KMS-11 (cell line): ENCODE data around the gene TTF2.

ENCODE experiments used
- H2AFZ ChIP-seq: fragments of 200-600 bp; sonication (generic); 2 replicates; pipeline ENCODE4 v1.6.1; 2016; ENCODE audit warnings: antibody characterized with exemption, mixed run types, low read depth
- H3K27ac ChIP-seq: fragments of 200-600 bp; sonication (generic); 2 replicates; pipeline ENCODE4 v1.6.1; 2016; ENCODE audit warnings: mild to moderate bottlenecking, mixed run types
- H3K27me3 ChIP-seq: fragments of 200-600 bp; sonication (generic); 2 replicates; pipeline ENCODE4 v1.6.1; 2017; ENCODE audit warnings: mild to moderate bottlenecking, low read depth, mixed run types, moderate library complexity; ENCODE audit not compliant: insufficient read depth
- H3K36me3 ChIP-seq: fragments of 200-600 bp; sonication (generic); 2 replicates; pipeline ENCODE4 v1.6.1; 2017; ENCODE audit warnings: mild to moderate bottlenecking, mixed run types; ENCODE audit not compliant: insufficient read depth
- H3K4me1 ChIP-seq: fragments of 200-600 bp; sonication (generic); 2 replicates; pipeline ENCODE4 v1.6.1; 2016; ENCODE audit warnings: mild to moderate bottlenecking, low read depth, mixed run types; ENCODE audit not compliant: poor library complexity, severe bottlenecking
- H3K4me2 ChIP-seq: fragments of 200-600 bp; sonication (generic); 2 replicates; pipeline ENCODE4 v1.7.0; 2016; ENCODE audit warnings: mild to moderate bottlenecking, mixed run types
- H3K4me3 ChIP-seq: fragments of 200-600 bp; sonication (generic); IDR thresholded peaks from 2 replicates; pipeline ENCODE4 v1.6.1; 2017; ENCODE audit warnings: low read depth, low read length, mixed read lengths; ENCODE audit not compliant: insufficient read depth
- H3K79me2 ChIP-seq: fragments of 200-600 bp; sonication (generic); 2 replicates; pipeline ENCODE4 v1.6.1; 2016; ENCODE audit warnings: low read depth, mixed run types; ENCODE audit not compliant: insufficient read depth
- H3K9ac ChIP-seq: fragments of 200-600 bp; sonication (generic); 2 replicates; pipeline ENCODE4 v1.6.1; 2016; ENCODE audit warnings: mild to moderate bottlenecking, mixed run types
- H4K20me1 ChIP-seq: fragments of 200-600 bp; sonication (generic); 2 replicates; pipeline ENCODE4 v1.6.1; 2016; ENCODE audit warnings: mild to moderate bottlenecking, mixed run types; ENCODE audit not compliant: insufficient read depth
- TF ChIP-seq, protein P1 (sequence below): fragments of 200-600 bp; sonication (generic); conservative IDR thresholded peaks from 2 replicates; pipeline ENCODE4 v1.6.1; 2017; ENCODE audit warnings: low read depth, mild to moderate bottlenecking, antibody characterized with exemption, low read length, moderate library complexity, mixed read lengths

The TTF2 gene

DNA sequence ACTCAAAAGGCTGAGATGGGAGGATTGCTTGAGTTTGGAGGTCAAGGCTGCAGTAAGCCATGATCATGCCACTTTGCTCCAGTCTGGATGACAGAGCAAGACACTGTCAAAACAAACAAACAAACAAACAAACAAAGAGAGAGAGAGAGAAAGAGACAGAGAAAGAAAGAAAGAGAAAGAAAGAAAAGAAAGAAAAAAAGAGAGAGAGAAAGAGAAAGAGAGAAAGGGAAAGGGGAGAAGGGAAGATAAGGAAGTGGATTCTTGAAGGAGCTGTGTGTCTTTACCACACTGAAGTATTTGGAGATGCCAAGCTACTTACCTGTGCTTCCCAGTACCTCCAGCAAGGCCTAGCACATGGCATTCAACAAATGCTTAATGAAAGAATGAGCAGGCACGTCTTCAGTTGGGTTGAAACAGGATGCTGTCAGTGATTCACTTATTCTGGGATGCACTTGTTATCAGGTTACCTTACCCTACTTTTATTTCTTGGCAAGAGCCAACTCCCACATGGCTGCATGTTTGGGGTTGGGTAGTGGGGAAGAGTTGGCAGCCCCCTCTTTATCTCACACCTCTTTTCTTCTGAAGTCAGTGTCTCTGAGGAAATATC lies 29.8 kb upstream of the TTF2 start:
- no peaks in the 10 kb centered on the region for H3K36me3 ChIP-seq

DNA sequence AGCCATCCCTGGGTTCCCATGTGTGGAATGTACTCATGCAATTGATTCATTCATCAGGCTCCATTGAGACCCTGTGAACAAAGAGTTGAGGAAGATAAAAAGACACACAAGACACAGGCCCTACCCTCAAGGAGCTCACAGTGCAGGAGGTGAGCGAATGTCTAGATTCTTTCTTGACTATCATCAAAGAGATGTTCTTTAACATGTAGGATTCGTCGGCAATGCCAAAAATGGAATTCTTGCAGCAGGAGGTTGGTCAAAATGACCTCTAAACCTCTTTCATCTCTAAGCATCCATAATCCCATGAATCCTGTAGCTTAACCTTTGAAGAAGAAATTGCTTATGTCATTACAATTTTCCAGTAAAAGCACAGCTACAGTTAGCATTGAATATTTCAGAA lies 27.9 kb upstream of the TTF2 start:
- no peaks in the 10 kb centered on the region for H3K4me1 ChIP-seq
- H3K27me3 ChIP-seq: no peaks in the 10 kb centered on the region
- H3K79me2 ChIP-seq: no peaks in the 10 kb centered on the region
- H3K4me3 ChIP-seq: no peak overlapping the region
- TF ChIP-seq, protein P1, sequence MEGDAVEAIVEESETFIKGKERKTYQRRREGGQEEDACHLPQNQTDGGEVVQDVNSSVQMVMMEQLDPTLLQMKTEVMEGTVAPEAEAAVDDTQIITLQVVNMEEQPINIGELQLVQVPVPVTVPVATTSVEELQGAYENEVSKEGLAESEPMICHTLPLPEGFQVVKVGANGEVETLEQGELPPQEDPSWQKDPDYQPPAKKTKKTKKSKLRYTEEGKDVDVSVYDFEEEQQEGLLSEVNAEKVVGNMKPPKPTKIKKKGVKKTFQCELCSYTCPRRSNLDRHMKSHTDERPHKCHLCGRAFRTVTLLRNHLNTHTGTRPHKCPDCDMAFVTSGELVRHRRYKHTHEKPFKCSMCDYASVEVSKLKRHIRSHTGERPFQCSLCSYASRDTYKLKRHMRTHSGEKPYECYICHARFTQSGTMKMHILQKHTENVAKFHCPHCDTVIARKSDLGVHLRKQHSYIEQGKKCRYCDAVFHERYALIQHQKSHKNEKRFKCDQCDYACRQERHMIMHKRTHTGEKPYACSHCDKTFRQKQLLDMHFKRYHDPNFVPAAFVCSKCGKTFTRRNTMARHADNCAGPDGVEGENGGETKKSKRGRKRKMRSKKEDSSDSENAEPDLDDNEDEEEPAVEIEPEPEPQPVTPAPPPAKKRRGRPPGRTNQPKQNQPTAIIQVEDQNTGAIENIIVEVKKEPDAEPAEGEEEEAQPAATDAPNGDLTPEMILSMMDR: no peak
- H3K27ac ChIP-seq: no peak overlapping the region
- H2AFZ ChIP-seq: no peak overlapping the region
- H3K9ac ChIP-seq: no peak overlapping the region
- no peak overlapping the region for H3K4me2 ChIP-seq
- no peaks in the 10 kb centered on the region for H3K36me3 ChIP-seq
- no peaks in the 10 kb centered on the region for H4K20me1 ChIP-seq

More for the DNA sequence above, 29.8 kb upstream of the TTF2 start:
- Histone ChIP-seq H3K4me3 (no peak overlapping the region), H3K27me3 (no peaks in the 10 kb centered on the region), H3K4me1 (no peaks in the 10 kb centered on the region), H3K4me2 (no peak overlapping the region), H3K9ac (no peak overlapping the region), H2AFZ (no peak overlapping the region), H4K20me1 (no peaks in the 10 kb centered on the region), H3K79me2 (no peaks in the 10 kb centered on the region), H3K27ac (no peak overlapping the region)
- TF ChIP-seq, protein P1: no peak

- no peak overlapping the region for H3K9ac ChIP-seq
Observed at GRCh38 chr1:117032681-117033539, 27.2 kb upstream of the TTF2 start.

GRCh38 chr1:117033772-117034171 lies 26.4 kb upstream of the TTF2 start:
- Histone ChIP-seq H3K4me2 (no peak overlapping the region), H3K4me1 (no peaks in the 10 kb centered on the region), H3K9ac (no peak overlapping the region), H3K27me3 (no peaks in the 10 kb centered on the region), H3K36me3 (no peaks in the 10 kb centered on the region), H4K20me1 (no peaks in the 10 kb centered on the region), H3K27ac (no peak overlapping the region), H2AFZ (no peak overlapping the region), H3K4me3 (no peak overlapping the region), H3K79me2 (no peaks in the 10 kb centered on the region)
- TF ChIP-seq, protein P1: no peak

More at GRCh38 chr1:117032681-117033539, 27.2 kb upstream of the TTF2 start:
- H3K27ac ChIP-seq: no peak overlapping the region
- H4K20me1 ChIP-seq: no peaks in the 10 kb centered on the region
- H2AFZ ChIP-seq: no peak overlapping the region
- H3K4me1 ChIP-seq: no peaks in the 10 kb centered on the region
- no peak overlapping the region for H3K4me2 ChIP-seq
- TF ChIP-seq, protein P1: no peak
- no peaks in the 10 kb centered on the region for H3K79me2 ChIP-seq
- no peak overlapping the region for H3K4me3 ChIP-seq
- no peaks in the 10 kb centered on the region for H3K27me3 ChIP-seq
- no peaks in the 10 kb centered on the region for H3K36me3 ChIP-seq
